DOHH2 (cell line): ENCODE measurements around the gene DBN1.

Source experiments
- EZH2phosphoT487 ChIP-seq: fragments of 200-600 bp; sonication (generic); IDR thresholded peaks from 2 replicates; pipeline ENCODE4 v1.6.1; 2017; ENCODE audit warnings: borderline replicate concordance, mild to moderate bottlenecking, antibody characterized with exemption, low read length, moderate library complexity, mixed read lengths
- TF ChIP-seq, protein P1 (sequence below): fragments of 200-600 bp; sonication (generic); IDR thresholded peaks from one replicate; pipeline ENCODE4 v1.5.1; 2014; ENCODE audit warnings: antibody characterized with exemption, mild to moderate bottlenecking, low read depth, low read length; ENCODE audit not compliant: poor library complexity, severe bottlenecking

- TF ChIP-seq, protein P1, sequence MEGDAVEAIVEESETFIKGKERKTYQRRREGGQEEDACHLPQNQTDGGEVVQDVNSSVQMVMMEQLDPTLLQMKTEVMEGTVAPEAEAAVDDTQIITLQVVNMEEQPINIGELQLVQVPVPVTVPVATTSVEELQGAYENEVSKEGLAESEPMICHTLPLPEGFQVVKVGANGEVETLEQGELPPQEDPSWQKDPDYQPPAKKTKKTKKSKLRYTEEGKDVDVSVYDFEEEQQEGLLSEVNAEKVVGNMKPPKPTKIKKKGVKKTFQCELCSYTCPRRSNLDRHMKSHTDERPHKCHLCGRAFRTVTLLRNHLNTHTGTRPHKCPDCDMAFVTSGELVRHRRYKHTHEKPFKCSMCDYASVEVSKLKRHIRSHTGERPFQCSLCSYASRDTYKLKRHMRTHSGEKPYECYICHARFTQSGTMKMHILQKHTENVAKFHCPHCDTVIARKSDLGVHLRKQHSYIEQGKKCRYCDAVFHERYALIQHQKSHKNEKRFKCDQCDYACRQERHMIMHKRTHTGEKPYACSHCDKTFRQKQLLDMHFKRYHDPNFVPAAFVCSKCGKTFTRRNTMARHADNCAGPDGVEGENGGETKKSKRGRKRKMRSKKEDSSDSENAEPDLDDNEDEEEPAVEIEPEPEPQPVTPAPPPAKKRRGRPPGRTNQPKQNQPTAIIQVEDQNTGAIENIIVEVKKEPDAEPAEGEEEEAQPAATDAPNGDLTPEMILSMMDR, result no peak
- TF ChIP-seq EZH2phosphoT487, result no peak
Observed at GRCh38 chr5:177431317-177432142, 41.9 kb downstream of the DBN1 start.
